ENCODE measurements around the gene PCSK1N. TPM values are rescaled to one million over a fixed set of nuclear protein-coding genes. Genes with fewer than 3 reads are reported as not detected.
A peak's percentile ranks its signal among the peaks of the same experiment; 100 is the strongest.

Gene PCSK1N
- total and polyA plus RNA-seq, 9 of the 15 experiments (the other 6 are each of a cell fraction or from before 2014, with no cell fraction given) = 0.07 to 0.55 (median 0.54) TPM; not detected in 6

- TF ChIP-seq CTBP1 (IDR thresholded peaks at IDR 0.05; ENCODE audit: borderline replicate concordance) = peak; percentile 62; the same call in 1 of the 2 replicates
- 0 out of 2 replicates have a peak, but pooled peaks have one; percentile 45 for TF ChIP-seq LCOR (CRISPR knock-in tag; IDR thresholded peaks at IDR 0.05)
- TF ChIP-seq PHF21A (IDR thresholded peaks at IDR 0.05; ENCODE audit: borderline replicate concordance, low read depth) = no peak
- TF ChIP-seq MAX (CRISPR knock-in tag; IDR thresholded peaks at IDR 0.05) = no peak
- TF ChIP-seq PURB (CRISPR knock-in tag; IDR thresholded peaks at IDR 0.05; ENCODE audit: low read depth) = no peak
- no peak for TF ChIP-seq STAT5B (CRISPR knock-in tag; IDR thresholded peaks at IDR 0.05)
- TF ChIP-seq, protein P1, sequence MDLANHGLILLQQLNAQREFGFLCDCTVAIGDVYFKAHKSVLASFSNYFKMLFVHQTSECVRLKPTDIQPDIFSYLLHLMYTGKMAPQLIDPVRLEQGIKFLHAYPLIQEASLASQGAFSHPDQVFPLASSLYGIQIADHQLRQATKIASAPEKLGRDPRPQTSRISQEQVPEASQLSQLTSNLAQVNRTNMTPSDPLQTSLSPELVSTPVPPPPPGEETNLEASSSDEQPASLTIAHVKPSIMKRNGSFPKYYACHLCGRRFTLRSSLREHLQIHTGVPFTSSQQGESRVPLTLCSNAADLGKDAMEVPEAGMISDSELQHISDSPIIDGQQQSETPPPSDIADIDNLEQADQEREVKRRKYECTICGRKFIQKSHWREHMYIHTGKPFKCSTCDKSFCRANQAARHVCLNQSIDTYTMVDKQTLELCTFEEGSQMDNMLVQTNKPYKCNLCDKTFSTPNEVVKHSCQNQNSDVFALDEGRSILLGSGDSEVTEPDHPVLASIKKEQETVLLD (IDR thresholded peaks at IDR 0.05) = peak; percentile 74
- no peak for TF ChIP-seq YY1 (IDR thresholded peaks at IDR 0.05; ENCODE audit: borderline replicate concordance in 1 of 3, control insufficient read depth in 1 of 3, extremely low read depth in 1 of 3, insufficient read depth in 3 of 3, insufficient read length in 1 of 3, insufficient replicate concordance in 2 of 3, low read depth in 1 of 3, low read length in 2 of 3)
- TF ChIP-seq, protein P2, sequence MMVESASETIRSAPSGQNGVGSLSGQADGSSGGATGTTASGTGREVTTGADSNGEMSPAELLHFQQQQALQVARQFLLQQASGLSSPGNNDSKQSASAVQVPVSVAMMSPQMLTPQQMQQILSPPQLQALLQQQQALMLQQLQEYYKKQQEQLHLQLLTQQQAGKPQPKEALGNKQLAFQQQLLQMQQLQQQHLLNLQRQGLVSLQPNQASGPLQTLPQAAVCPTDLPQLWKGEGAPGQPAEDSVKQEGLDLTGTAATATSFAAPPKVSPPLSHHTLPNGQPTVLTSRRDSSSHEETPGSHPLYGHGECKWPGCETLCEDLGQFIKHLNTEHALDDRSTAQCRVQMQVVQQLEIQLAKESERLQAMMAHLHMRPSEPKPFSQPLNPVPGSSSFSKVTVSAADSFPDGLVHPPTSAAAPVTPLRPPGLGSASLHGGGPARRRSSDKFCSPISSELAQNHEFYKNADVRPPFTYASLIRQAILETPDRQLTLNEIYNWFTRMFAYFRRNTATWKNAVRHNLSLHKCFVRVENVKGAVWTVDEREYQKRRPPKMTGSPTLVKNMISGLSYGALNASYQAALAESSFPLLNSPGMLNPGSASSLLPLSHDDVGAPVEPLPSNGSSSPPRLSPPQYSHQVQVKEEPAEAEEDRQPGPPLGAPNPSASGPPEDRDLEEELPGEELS (CRISPR knock-in tag; IDR thresholded peaks at IDR 0.05; ENCODE audit: borderline replicate concordance) = no peak
- TF ChIP-seq RAD51 (IDR thresholded peaks at IDR 0.05; ENCODE audit: borderline replicate concordance, low read depth) = no peak
- TF ChIP-seq, protein P3, sequence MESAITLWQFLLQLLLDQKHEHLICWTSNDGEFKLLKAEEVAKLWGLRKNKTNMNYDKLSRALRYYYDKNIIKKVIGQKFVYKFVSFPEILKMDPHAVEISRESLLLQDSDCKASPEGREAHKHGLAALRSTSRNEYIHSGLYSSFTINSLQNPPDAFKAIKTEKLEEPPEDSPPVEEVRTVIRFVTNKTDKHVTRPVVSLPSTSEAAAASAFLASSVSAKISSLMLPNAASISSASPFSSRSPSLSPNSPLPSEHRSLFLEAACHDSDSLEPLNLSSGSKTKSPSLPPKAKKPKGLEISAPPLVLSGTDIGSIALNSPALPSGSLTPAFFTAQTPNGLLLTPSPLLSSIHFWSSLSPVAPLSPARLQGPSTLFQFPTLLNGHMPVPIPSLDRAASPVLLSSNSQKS (CRISPR knock-in tag; IDR thresholded peaks at IDR 0.05) = no peak
- TF ChIP-seq, protein P4, sequence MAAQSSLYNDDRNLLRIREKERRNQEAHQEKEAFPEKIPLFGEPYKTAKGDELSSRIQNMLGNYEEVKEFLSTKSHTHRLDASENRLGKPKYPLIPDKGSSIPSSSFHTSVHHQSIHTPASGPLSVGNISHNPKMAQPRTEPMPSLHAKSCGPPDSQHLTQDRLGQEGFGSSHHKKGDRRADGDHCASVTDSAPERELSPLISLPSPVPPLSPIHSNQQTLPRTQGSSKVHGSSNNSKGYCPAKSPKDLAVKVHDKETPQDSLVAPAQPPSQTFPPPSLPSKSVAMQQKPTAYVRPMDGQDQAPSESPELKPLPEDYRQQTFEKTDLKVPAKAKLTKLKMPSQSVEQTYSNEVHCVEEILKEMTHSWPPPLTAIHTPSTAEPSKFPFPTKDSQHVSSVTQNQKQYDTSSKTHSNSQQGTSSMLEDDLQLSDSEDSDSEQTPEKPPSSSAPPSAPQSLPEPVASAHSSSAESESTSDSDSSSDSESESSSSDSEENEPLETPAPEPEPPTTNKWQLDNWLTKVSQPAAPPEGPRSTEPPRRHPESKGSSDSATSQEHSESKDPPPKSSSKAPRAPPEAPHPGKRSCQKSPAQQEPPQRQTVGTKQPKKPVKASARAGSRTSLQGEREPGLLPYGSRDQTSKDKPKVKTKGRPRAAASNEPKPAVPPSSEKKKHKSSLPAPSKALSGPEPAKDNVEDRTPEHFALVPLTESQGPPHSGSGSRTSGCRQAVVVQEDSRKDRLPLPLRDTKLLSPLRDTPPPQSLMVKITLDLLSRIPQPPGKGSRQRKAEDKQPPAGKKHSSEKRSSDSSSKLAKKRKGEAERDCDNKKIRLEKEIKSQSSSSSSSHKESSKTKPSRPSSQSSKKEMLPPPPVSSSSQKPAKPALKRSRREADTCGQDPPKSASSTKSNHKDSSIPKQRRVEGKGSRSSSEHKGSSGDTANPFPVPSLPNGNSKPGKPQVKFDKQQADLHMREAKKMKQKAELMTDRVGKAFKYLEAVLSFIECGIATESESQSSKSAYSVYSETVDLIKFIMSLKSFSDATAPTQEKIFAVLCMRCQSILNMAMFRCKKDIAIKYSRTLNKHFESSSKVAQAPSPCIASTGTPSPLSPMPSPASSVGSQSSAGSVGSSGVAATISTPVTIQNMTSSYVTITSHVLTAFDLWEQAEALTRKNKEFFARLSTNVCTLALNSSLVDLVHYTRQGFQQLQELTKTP (IDR thresholded peaks at IDR 0.05; ENCODE audit: low read depth in 1 of 2, partially characterized antibody in 2 of 2) = no peak
- TF ChIP-seq, protein P5, sequence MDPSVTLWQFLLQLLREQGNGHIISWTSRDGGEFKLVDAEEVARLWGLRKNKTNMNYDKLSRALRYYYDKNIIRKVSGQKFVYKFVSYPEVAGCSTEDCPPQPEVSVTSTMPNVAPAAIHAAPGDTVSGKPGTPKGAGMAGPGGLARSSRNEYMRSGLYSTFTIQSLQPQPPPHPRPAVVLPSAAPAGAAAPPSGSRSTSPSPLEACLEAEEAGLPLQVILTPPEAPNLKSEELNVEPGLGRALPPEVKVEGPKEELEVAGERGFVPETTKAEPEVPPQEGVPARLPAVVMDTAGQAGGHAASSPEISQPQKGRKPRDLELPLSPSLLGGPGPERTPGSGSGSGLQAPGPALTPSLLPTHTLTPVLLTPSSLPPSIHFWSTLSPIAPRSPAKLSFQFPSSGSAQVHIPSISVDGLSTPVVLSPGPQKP (CRISPR knock-in tag; IDR thresholded peaks at IDR 0.05) = no peak
- no peak for TF ChIP-seq TARDBP (IDR thresholded peaks at IDR 0.05)
- no peak for TF ChIP-seq CEBPG (CRISPR knock-in tag; IDR thresholded peaks at IDR 0.05)
- TF ChIP-seq CEBPG (tag; conservative IDR thresholded peaks at IDR 0.05 in 1 of 2, IDR thresholded peaks at IDR 0.05 in 1 of 2) = no peak
Measured at GRCh38 chrX:48785540-48786214, 49.7 kb downstream of the PCSK1N start (continued).

Data from K562 (cell line).